GM19372 (cell line): ENCODE measurements around the gene RBCK1.
A peak's percentile ranks its signal among the peaks of the same experiment; 100 is the strongest.
"Not testable (repeated sequence)": the region's sequence is repeated elsewhere in the genome, so short reads cannot be mapped to it uniquely, and the experiment has no call there.

Experiments
- ATAC-seq: cut with Tn5 transposase; IDR thresholded peaks from one replicate; pipeline ENCODE4 v1.9.1; 2021; ENCODE audit warnings: mild to moderate bottlenecking, low read depth, moderate library complexity; ENCODE audit not compliant: unreplicated experiment

The RBCK1 gene

GRCh38 chr20:407953-408842 is at the start of gene RBCK1:
RBCK1 (plus strand) TSS chr20:408299; CDS start chr20:408758, 459 bp downstream.
- ATAC-seq, result peak; percentile 57

DNA sequence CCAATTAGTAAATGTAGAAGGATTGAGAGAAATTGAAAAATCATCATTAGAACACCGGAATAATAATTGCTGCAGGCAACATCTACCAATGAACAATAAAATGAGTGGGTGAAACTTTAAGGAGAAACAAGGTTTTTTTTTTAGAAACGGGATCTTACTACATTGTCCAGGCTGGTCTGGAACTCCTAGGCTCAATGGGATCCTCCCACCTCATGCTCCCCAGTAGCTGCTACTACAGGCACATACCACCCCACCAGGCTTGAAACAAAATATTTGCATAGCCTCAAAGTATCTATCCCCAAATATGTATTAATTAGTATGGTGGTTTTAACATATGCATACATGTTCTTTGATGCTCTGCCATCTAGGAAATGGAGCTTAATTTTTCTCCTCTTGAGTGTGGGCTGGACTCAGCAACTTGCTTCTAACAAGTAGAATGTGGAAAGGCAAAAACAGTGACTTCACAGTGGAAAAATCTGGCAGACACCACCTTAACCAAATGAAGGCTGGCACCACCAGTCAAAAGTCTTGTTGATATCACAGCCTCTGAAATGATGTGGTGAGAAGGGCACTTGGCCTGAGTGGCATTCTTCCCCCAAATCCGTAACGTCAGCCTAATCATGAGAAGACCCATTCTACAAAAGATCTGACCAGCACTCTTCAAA is 49.1 kb upstream of the RBCK1 start:
- ATAC-seq, result no peak

DNA sequence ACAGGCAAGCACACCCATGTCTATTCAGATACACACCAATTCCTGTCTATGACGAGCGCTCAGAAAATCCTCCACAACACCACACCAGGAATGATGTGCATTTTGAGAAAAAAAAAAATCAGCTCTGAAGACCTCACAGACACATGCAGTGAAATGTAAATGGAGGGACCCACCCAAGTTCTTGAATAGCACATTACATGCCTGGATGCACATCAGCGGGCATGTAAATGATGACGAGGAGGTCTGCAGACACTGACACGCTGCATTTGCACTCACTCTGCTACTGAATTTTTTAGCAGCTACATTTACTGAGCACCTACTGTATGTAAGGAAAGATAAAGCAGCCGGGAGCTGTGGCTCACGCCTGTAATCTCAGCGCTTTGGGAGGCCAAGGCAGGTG is 46.5 kb upstream of the RBCK1 start:
- no peak for ATAC-seq

DNA sequence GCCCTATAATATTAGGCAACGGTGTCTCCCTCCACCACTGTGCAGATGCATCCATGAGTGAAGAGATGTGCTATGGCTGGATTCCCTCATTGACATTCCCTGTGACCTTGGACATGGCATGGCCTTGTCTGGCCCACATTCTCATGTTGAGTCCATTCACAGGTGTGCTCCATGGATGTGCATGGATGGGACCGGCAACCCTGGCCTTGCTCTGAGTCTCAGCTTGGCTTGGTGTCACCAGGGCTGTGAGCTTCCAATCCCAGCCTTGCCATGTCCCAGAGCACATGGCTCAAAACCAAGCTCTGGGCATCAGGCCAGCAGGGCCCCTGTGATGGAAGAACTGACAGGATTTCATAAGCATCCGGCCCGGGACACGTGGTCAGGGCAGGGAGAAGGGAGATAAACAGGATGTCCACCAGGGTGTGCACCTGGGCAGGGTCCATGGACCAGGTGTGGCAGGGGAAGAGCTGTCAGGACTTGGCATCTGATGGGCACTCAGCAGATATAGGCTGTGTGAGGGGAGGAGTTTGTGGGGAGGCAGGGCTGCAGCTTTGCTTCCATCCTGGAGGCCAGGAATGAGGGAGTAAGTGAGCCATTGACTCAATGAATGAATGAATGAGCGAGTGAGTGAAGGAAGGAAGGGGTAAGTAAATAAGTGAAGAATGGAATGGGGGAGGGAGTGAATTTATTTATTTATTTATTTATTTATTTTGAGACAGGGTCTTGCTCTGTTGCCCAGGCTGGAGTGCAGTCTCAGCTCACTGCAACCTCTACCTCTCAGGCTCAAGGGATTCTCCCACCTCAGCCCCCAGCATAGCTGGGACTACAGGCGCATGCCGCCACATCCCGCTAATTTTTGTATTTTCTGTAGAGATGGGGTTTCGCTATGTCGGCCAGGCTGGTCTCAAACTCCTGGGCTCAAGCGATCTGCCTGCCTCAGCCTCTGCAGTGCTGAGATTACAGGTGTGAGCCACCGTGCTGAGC is 45.5 kb upstream of the RBCK1 start:
- no peak for ATAC-seq

GRCh38 chr20:363319-364078 is 44.6 kb upstream of the RBCK1 start:
- ATAC-seq, result no peak

GRCh38 chr20:364905-365794 is 42.9 kb upstream of the RBCK1 start:
- ATAC-seq, result no peak

- no peak for ATAC-seq
Measured at GRCh38 chr20:366041-366718, 41.9 kb upstream of the RBCK1 start.

DNA sequence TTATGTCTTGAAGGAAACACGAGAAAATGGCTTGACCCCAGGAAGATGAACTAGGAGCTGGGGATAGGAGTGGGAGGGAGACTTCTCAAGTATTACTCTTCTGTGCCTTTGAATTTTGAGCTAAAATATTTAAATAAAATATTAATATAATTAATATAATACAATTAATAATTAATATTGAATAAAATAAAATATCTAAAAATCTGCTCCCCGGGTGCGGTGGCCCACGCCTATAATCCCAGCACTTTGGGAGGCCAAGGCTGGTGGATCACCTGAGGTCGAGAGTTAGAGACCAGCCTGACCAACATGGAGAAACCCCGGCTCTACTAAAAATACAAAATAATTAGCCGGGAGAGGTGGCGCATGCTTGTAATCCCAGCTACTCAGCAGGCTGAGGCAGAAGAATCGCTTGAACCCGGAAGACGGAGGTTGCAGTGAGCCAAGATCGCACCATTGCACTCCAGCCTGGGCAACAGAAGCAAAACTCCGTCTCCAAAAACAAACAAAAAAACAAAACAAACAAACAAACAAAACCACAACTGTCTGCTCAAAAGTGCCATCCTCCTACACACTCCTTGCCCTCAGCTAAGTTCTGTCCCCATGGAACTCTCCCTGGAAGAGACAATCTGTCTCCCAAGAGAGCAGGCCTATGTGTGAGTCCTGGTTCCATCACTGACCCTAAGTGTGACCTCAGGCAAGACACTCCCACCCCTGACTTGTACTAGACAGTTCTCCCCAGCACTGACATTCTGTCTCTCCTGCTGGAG is 41.2 kb upstream of the RBCK1 start:
- no peak for ATAC-seq

DNA sequence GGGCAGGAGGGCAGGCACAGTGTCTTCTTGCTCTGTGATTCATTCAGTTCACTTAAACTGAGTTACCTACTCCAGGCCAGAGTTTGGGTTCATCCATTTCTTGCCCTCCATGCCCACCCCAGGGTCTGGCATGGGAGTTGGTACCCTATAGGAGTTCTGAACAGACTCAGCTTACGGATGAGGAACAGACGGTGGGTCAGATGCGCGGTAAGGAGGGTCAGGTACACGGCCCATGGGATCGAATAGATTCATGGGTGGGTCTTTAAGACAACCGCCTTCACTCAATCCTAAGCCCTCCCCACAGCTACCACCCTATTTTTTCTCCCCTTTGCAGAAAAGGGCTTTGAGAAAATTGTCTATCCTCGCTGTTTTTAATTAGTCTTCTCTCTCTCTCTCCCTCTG is 40.6 kb upstream of the RBCK1 start:
- ATAC-seq, result no peak

DNA sequence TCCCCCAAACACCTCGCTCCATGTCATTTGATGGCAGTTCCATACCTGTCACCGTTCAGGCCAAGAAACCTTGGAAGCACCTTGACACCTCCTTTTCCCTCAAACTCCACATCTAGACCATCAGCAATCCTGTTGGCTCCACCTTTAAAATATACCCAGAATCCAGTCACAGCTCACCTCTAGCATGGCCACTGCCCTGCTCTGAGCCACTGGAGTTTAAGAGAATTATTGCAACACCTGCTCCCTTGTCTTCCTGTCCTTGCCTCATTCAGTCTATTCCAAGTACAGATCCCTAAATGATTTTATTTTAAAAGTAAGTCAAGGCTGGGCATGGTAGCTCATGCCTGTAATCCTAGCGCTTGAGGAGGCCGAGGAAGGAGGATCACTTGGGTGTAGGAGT is 39.2 kb upstream of the RBCK1 start:
- no peak for ATAC-seq

DNA sequence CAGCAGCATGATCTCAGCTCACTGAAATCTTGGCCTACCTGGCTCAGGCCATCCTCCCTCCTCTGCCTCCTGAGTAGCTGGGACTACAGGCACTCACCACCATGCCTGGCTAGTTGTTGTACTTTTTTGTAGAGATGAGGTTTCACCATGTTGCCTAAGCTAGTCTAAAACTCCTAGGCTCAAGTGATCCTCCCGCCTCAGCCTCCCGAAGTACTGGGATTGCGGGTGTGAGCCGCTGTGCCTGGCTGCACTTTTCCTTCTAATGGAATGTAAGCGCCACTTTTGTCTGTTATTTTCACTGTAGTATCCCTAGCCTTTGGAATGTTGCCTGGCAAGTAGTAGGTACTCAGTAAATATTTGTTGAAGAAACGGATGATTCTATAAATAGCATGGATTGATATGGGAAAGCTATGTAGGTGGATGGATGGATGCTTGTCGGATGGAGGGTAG is 37.9 kb upstream of the RBCK1 start:
- no peak for ATAC-seq

GRCh38 chr20:370977-371754 is 36.9 kb upstream of the RBCK1 start:
- no peak for ATAC-seq

GRCh38 chr20:371755-372542 is 36.1 kb upstream of the RBCK1 start:
- no peak for ATAC-seq

DNA sequence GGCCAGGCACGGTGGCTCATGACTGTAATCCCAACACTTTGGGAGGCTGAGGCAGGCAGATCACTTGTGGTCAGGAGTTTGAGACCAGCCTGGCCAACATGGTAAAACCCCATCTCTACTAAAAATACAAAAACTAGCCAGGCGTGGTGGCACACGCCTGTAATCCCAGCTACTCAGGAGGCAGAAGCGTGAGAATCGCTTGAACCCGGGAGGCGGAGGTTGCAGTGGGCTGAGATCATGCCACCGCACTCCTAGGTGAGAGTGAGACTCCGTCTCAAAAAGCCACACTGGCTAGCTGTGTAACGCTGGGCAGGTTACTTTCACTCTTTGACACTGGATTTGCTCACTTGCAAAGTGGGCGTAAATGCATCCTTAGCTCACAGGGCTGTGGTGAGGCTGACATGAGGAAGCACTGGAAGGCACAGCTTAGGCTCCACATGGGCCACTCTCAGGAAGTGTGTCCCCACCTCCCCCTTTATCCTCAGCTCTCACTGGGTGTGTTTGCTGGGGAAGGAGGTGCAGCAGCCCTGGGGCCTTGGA is 35.5 kb upstream of the RBCK1 start:
- not testable (repeated sequence) for ATAC-seq

- no peak for ATAC-seq
Measured at GRCh38 chr20:373171-373890, 34.8 kb upstream of the RBCK1 start.
